Caco-2 (cell line): Measurements from ENCODE around the gene PLXNA4. TPM values are rescaled to one million over a fixed set of nuclear protein-coding genes. Genes with fewer than 3 reads are reported as not detected.

Experiments
- BruUV-seq: library from RNA; stranded (reverse); fragments of 400-500 nt; replicated peaks from 2 replicates; lab custom pipeline; 2021; lab: Mats Ljungman, UMichigan
- CTCF ChIA-PET: fragments of 300-600 bp; sonication (Branson Sonifier 250); formaldehyde crosslinking; loops from one replicate; lab custom pipeline; 2022; ENCODE audit warnings: antibody characterized with exemption; lab: Charles Lee
- POLR2A ChIA-PET: fragments of 300-600 bp; sonication (Branson Sonifier 250); formaldehyde crosslinking; loops from one replicate; lab custom pipeline; 2022; ENCODE audit warnings: antibody characterized with exemption; lab: Charles Lee
- DNase-seq, 2 experiments: peaks; one replicate each; pipeline versions ENCODE4 v3.0.0 to v3.0.0-alpha.2; 2020 to 2022
- H3K27me3 ChIP-seq: replicated peaks from 2 replicates; pipeline ENCODE4 v1.6.0; 2011; ENCODE audit warnings: low read length; ENCODE audit not compliant: control insufficient read depth, insufficient read depth
- H3K36me3 ChIP-seq: 2 replicates; pipeline ENCODE4 v1.5.1; 2011; ENCODE audit warnings: low read length; ENCODE audit not compliant: control insufficient read depth, insufficient read depth
- H3K4me1 ChIP-seq: fragments of 250-450 bp; sonication (Bioruptor Pico); 2 replicates; pipeline ENCODE4 v1.5.1; 2020; ENCODE audit warnings: mild to moderate bottlenecking
- H3K4me3 ChIP-seq: 2 replicates; pipeline ENCODE4 v1.5.1; 2011; ENCODE audit warnings: low read depth, mild to moderate bottlenecking, control low read depth, low read length
- H3K9me3 ChIP-seq: fragments of 250-450 bp; sonication (Bioruptor Pico); 2 replicates; pipeline ENCODE4 v1.5.1; 2020; ENCODE audit warnings: mild to moderate bottlenecking, moderate library complexity
- H3K27ac Mint-ChIP-seq: one replicate; pipeline ENCODE4 v1.8.0; 2022; ENCODE audit warnings: mixed read lengths; ENCODE audit not compliant: unreplicated experiment
- H3K27me3 Mint-ChIP-seq: one replicate; pipeline ENCODE4 v1.8.0; 2022; ENCODE audit warnings: mixed read lengths; ENCODE audit not compliant: insufficient read depth, unreplicated experiment
- H3K36me3 Mint-ChIP-seq: one replicate; pipeline ENCODE4 v1.8.0; 2022; ENCODE audit warnings: mild to moderate bottlenecking, mixed read lengths; ENCODE audit not compliant: insufficient read depth, unreplicated experiment
- H3K4me1 Mint-ChIP-seq: one replicate; pipeline ENCODE4 v1.8.0; 2022; ENCODE audit warnings: low read depth, mixed read lengths; ENCODE audit not compliant: unreplicated experiment
- H3K4me3 Mint-ChIP-seq: one replicate; pipeline ENCODE4 v1.8.0; 2022; ENCODE audit warnings: mild to moderate bottlenecking, moderate library complexity, mixed read lengths; ENCODE audit not compliant: unreplicated experiment
- H3K9me3 Mint-ChIP-seq: one replicate; pipeline ENCODE4 v1.8.0; 2022; ENCODE audit warnings: mixed read lengths; ENCODE audit not compliant: unreplicated experiment
- CTCF ChIP-seq, 2 experiments: fragments of 200-600 bp in 1 of 2; IDR thresholded peaks; 1 replicate in 1 of 2; 2 replicates in 1 of 2; pipeline versions ENCODE4 v1.5.1 to v1.8.0; 2011 to 2022; ENCODE audit warnings: antibody characterized with exemption in 1 of 2, control low read depth in 1 of 2, inconsistent platforms in 1 of 2, low read depth in 1 of 2, low read length in 1 of 2, mild to moderate bottlenecking in 1 of 2, moderate library complexity in 1 of 2; ENCODE audit not compliant: insufficient read depth in 1 of 2, severe bottlenecking in 1 of 2, unreplicated experiment in 1 of 2
- intact Hi-C: fragments of 100-400 bp; cut with micrococcal nuclease; formaldehyde crosslinking; loops from one replicate; pipeline ENCODE4 v1.10.0; 2022; ENCODE audit not compliant: unreplicated experiment
- total RNA-seq: library from RNA; stranded (reverse); gene quantifications from 2 replicates; pipeline ENCODE4 v1.2.3, GENCODE V29; 2022

The PLXNA4 gene
- total RNA-seq, 1 experiment from 2014 or later, result 0.43 TPM

- no peak overlapping the region for H3K27ac Mint-ChIP-seq
- H3K9me3 ChIP-seq, result no peaks in the 10 kb centered on the region
- H3K27me3 Mint-ChIP-seq, result peaks cover 18% of the 10 kb centered on the region
- no peaks in the 10 kb centered on the region for H3K9me3 Mint-ChIP-seq
- POLR2A ChIA-PET, result no interaction called here
- no peaks in the 10 kb centered on the region for H3K4me1 ChIP-seq
- H3K4me3 ChIP-seq, result no peak overlapping the region
- CTCF ChIA-PET, result no interaction called here
- no peaks in the 10 kb centered on the region for H3K36me3 Mint-ChIP-seq
- H3K4me1 Mint-ChIP-seq, result no peaks in the 10 kb centered on the region
- TF ChIP-seq CTCF (IDR thresholded peaks at IDR 0.05; ENCODE audit: insufficient read depth in 1 of 2, low read depth in 1 of 2, low read length in 1 of 2, severe bottlenecking in 1 of 2, unreplicated experiment in 1 of 2), result no peak
- DNase-seq, result no peak
- intact Hi-C loops, result no loop called here
- BruUV-seq, result no TSS peak
- no peak overlapping the region for H3K4me3 Mint-ChIP-seq
- H3K36me3 ChIP-seq, result no peaks in the 10 kb centered on the region
- peaks cover 1% of the 10 kb centered on the region for H3K27me3 ChIP-seq
Observed at GRCh38 chr7:132622081-132622480, 45.8 kb upstream of the PLXNA4 start.

- Mint-ChIP-seq H3K4me3 (no peak overlapping the region), H3K4me1 (peaks cover under 1% of the 10 kb centered on the region), H3K27me3 (peaks cover 19% of the 10 kb centered on the region), H3K27ac (no peak overlapping the region), H3K36me3 (no peaks in the 10 kb centered on the region), H3K9me3 (no peaks in the 10 kb centered on the region)
- BruUV-seq, result no TSS peak
- H3K36me3 ChIP-seq, result no peaks in the 10 kb centered on the region
- no peak for DNase-seq
- intact Hi-C loops, result no loop called here
- CTCF ChIA-PET, result no interaction called here
- POLR2A ChIA-PET, result no interaction called here
- H3K4me3 ChIP-seq, result no peak overlapping the region
- H3K9me3 ChIP-seq, result no peaks in the 10 kb centered on the region
- H3K27me3 ChIP-seq, result peaks cover 1% of the 10 kb centered on the region; the same call in 1 of the 2 replicates
- no peaks in the 10 kb centered on the region for H3K4me1 ChIP-seq
- TF ChIP-seq CTCF (IDR thresholded peaks at IDR 0.05; ENCODE audit: insufficient read depth in 1 of 2, low read depth in 1 of 2, low read length in 1 of 2, severe bottlenecking in 1 of 2, unreplicated experiment in 1 of 2), result no peak
Observed at GRCh38 chr7:132619967-132620366, 43.7 kb upstream of the PLXNA4 start.

- ChIA-PET CTCF (no interaction called here), POLR2A (no interaction called here)
- DNase-seq, result no peak
- peaks cover 25% of the 10 kb centered on the region for H3K27me3 Mint-ChIP-seq
- H3K9me3 ChIP-seq, result no peaks in the 10 kb centered on the region
- no TSS peak for BruUV-seq
- no peak overlapping the region for H3K4me3 ChIP-seq
- no peaks in the 10 kb centered on the region for H3K36me3 Mint-ChIP-seq
- peaks cover 1% of the 10 kb centered on the region; the same call in 1 of the 2 replicates for H3K27me3 ChIP-seq
- H3K4me1 ChIP-seq, result no peaks in the 10 kb centered on the region
- no peaks in the 10 kb centered on the region for H3K36me3 ChIP-seq
- H3K4me3 Mint-ChIP-seq, result no peak overlapping the region
- H3K9me3 Mint-ChIP-seq, result no peaks in the 10 kb centered on the region
- peaks cover 6% of the 10 kb centered on the region for H3K4me1 Mint-ChIP-seq
- no peak overlapping the region for H3K27ac Mint-ChIP-seq
- TF ChIP-seq CTCF (IDR thresholded peaks at IDR 0.05; ENCODE audit: insufficient read depth in 1 of 2, low read depth in 1 of 2, low read length in 1 of 2, severe bottlenecking in 1 of 2, unreplicated experiment in 1 of 2), result no peak
- intact Hi-C loops, result no loop called here
Observed at GRCh38 chr7:132618956-132619305, 42.7 kb upstream of the PLXNA4 start.
